ENCODE data around the gene RBM5.

RBM5 gene

GRCh38 chr3:50137531-50137930 is 48.8 kb downstream of the RBM5 start:
- Histone ChIP-seq H3K27me3 (ENCODE audit: insufficient read depth, low read length, poor library complexity, severe bottlenecking) (no peaks in the 10 kb centered on the region), H2AFZ (ENCODE audit: low read length) (no peak overlapping the region), H3K4me1 (ENCODE audit: insufficient read depth, low read length, poor library complexity, severe bottlenecking) (peaks cover 34% of the 10 kb centered on the region), H3K79me2 (ENCODE audit: insufficient read depth, low read length) (no peaks in the 10 kb centered on the region), H3K9ac (ENCODE audit: low read depth, low read length, poor library complexity, severe bottlenecking) (peak overlapping the region; percentile 56), H4K20me1 (ENCODE audit: insufficient read depth, low read length, poor library complexity, severe bottlenecking) (no peaks in the 10 kb centered on the region), H3F3A (ENCODE audit: low read depth) (no peaks in the 10 kb centered on the region), H3K4me2 (ENCODE audit: low read depth, low read length, poor library complexity, severe bottlenecking) (no peak overlapping the region), H3K4me3 (ENCODE audit: low read length, poor library complexity, severe bottlenecking) (no peak overlapping the region), H3K9me2 (replicated peaks; ENCODE audit: low read depth, low read length) (no peaks in the 10 kb centered on the region), H3K9me3 (ENCODE audit: insufficient read depth, low read depth, low read length) (no peaks in the 10 kb centered on the region), H3K36me3 (ENCODE audit: insufficient read depth, low read length) (no peaks in the 10 kb centered on the region)
- no peak for TF ChIP-seq CTCF (conservative IDR thresholded peaks at IDR 0.05; ENCODE audit: low read length)
- TF ChIP-seq EZH2phosphoT487 (IDR thresholded peaks at IDR 0.05; ENCODE audit: borderline replicate concordance): no peak

GRCh38 chr3:50138266-50139200 is 49.8 kb downstream of the RBM5 start:
- Histone ChIP-seq H4K20me1 (ENCODE audit: insufficient read depth, low read length, poor library complexity, severe bottlenecking) (no peaks in the 10 kb centered on the region), H3K9me2 (replicated peaks; ENCODE audit: low read depth, low read length) (no peaks in the 10 kb centered on the region), H3F3A (ENCODE audit: low read depth) (no peaks in the 10 kb centered on the region), H3K4me2 (ENCODE audit: low read depth, low read length, poor library complexity, severe bottlenecking) (peak overlapping the region; percentile 87), H3K4me3 (ENCODE audit: low read length, poor library complexity, severe bottlenecking) (peak overlapping the region; percentile 58), H3K4me1 (ENCODE audit: insufficient read depth, low read length, poor library complexity, severe bottlenecking) (peaks cover 34% of the 10 kb centered on the region), H3K9ac (ENCODE audit: low read depth, low read length, poor library complexity, severe bottlenecking) (peak overlapping the region; percentile 56), H3K27me3 (ENCODE audit: insufficient read depth, low read length, poor library complexity, severe bottlenecking) (no peaks in the 10 kb centered on the region), H2AFZ (ENCODE audit: low read length) (no peak overlapping the region), H3K36me3 (ENCODE audit: insufficient read depth, low read length) (no peaks in the 10 kb centered on the region), H3K9me3 (ENCODE audit: insufficient read depth, low read depth, low read length) (no peaks in the 10 kb centered on the region), H3K79me2 (ENCODE audit: insufficient read depth, low read length) (no peaks in the 10 kb centered on the region)
- TF ChIP-seq EZH2phosphoT487 (IDR thresholded peaks at IDR 0.05; ENCODE audit: borderline replicate concordance) (no peak), CTCF (conservative IDR thresholded peaks at IDR 0.05; ENCODE audit: low read length) (no peak)

- H3K36me3 ChIP-seq (ENCODE audit: insufficient read depth, low read length): no peaks in the 10 kb centered on the region
- no peaks in the 10 kb centered on the region for H3K79me2 ChIP-seq (ENCODE audit: insufficient read depth, low read length)
- TF ChIP-seq EZH2phosphoT487 (IDR thresholded peaks at IDR 0.05; ENCODE audit: borderline replicate concordance): no peak
- TF ChIP-seq CTCF (conservative IDR thresholded peaks at IDR 0.05; ENCODE audit: low read length): no peak
- peak overlapping the region; percentile 56 for H3K9ac ChIP-seq (ENCODE audit: low read depth, low read length, poor library complexity, severe bottlenecking)
- H3F3A ChIP-seq (ENCODE audit: low read depth): no peaks in the 10 kb centered on the region
- H3K4me2 ChIP-seq (ENCODE audit: low read depth, low read length, poor library complexity, severe bottlenecking): peak overlapping the region; percentile 87
- peaks cover 34% of the 10 kb centered on the region for H3K4me1 ChIP-seq (ENCODE audit: insufficient read depth, low read length, poor library complexity, severe bottlenecking)
- H4K20me1 ChIP-seq (ENCODE audit: insufficient read depth, low read length, poor library complexity, severe bottlenecking): no peaks in the 10 kb centered on the region
- no peaks in the 10 kb centered on the region for H3K9me3 ChIP-seq (ENCODE audit: insufficient read depth, low read depth, low read length)
- no peaks in the 10 kb centered on the region for H3K9me2 ChIP-seq (replicated peaks; ENCODE audit: low read depth, low read length)
- no peak overlapping the region for H2AFZ ChIP-seq (ENCODE audit: low read length)
- H3K4me3 ChIP-seq (ENCODE audit: low read length, poor library complexity, severe bottlenecking): peak overlapping the region; percentile 58
- no peaks in the 10 kb centered on the region for H3K27me3 ChIP-seq (ENCODE audit: insufficient read depth, low read length, poor library complexity, severe bottlenecking)
Measured at GRCh38 chr3:50139308-50139707, 50.6 kb downstream of the RBM5 start.

Measured in Loucy (cell line).